ENCODE measurements around the gene TOP1. TPM values are rescaled to one million over a fixed set of nuclear protein-coding genes. Genes with fewer than 3 reads are reported as not detected.

The TOP1 gene
- 100 to 1,000 TPM in 1 of 2 experiments, 10 to 100 TPM in 1; 98.5 to 103 TPM for total RNA-seq
- polyA plus RNA-seq = 15.0 TPM

GRCh38 chr20:41028359-41029149 is at the start of gene TOP1:
TOP1 (plus strand) TSS chr20:41028822; CDS start chr20:41029068, 246 bp downstream.
- DNase-seq = peak; percentile 99 to 100 (median 100)
- H3K36me3 ChIP-seq (ENCODE audit: insufficient read depth, low read length) = no peaks in the 10 kb centered on the region

GRCh38 chr20:40979247-40979646 is 49.4 kb upstream of the TOP1 start:
- H3K27ac Mint-ChIP-seq = no peak overlapping the region
- H3K27ac ChIP-seq (ENCODE audit: low read depth, low read length) = no peak overlapping the region
- H3K9me3 Mint-ChIP-seq = peaks cover 11 to 26% (median 21%) of the 10 kb centered on the region in 5 donors
- CTCF ChIA-PET = interaction anchor here (1.3 to 1.7 kb wide), 2 partner anchors 10 to 11 kb away, joined by 6 to 8 read pairs; no protein-coding TSS in a partner anchor
- H3K36me3 ChIP-seq (ENCODE audit: insufficient read depth, low read length) = no peaks in the 10 kb centered on the region
- H3K4me3 Mint-ChIP-seq = no peak overlapping the region
- H3K9me3 ChIP-seq (ENCODE audit: low read length) = no peaks in the 10 kb centered on the region
- no peak overlapping the region for H3K4me3 ChIP-seq (ENCODE audit: low read length)
- no peaks in the 10 kb centered on the region for H3K27me3 ChIP-seq (ENCODE audit: insufficient read depth, low read length, poor library complexity, severe bottlenecking)
- DNase-seq = no peak
- no peaks in the 10 kb centered on the region for H3K4me1 Mint-ChIP-seq
- no peaks in the 10 kb centered on the region for H3K4me1 ChIP-seq (ENCODE audit: insufficient read depth, low read length)
- H3K36me3 Mint-ChIP-seq = peaks cover 3 to 26% (median 8%) of the 10 kb centered on the region in 3 donors
- POLR2A ChIA-PET = no interaction called here
- H3K27me3 Mint-ChIP-seq = peaks cover 17 to 18% of the 10 kb centered on the region in 2 donors

More at GRCh38 chr20:41028359-41029149, at the start of gene TOP1:
- peaks cover 0 to 2% of the 10 kb centered on the region in 2 donors for H3K27me3 Mint-ChIP-seq
- CTCF ChIA-PET = interaction anchor here (1.2 to 1.4 kb wide), 2 partner anchors 34 to 37 kb away, joined by 5 read pairs; no protein-coding TSS in a partner anchor
- H3K9me3 ChIP-seq (ENCODE audit: low read length) = no peaks in the 10 kb centered on the region
- no peaks in the 10 kb centered on the region for H3K27me3 ChIP-seq (ENCODE audit: insufficient read depth, low read length, poor library complexity, severe bottlenecking)
- peaks cover 48 to 54% (median 50%) of the 10 kb centered on the region in 3 donors for H3K4me1 Mint-ChIP-seq
- peak within 1 kb of the TSS; percentile 91 to 98 (median 96) for H3K4me3 Mint-ChIP-seq
- peak within 1 kb of the TSS; percentile 76 for H3K4me3 ChIP-seq (ENCODE audit: low read length)
- H3K27ac Mint-ChIP-seq = peak within 1 kb of the TSS; percentile 87 to 99 (median 97)
- peaks cover 44% of the 10 kb centered on the region for H3K4me1 ChIP-seq (ENCODE audit: insufficient read depth, low read length)
- H3K27ac ChIP-seq (ENCODE audit: low read depth, low read length) = peak within 1 kb of the TSS; percentile 94
- POLR2A ChIA-PET = interaction anchor here (2.4 kb wide), 1 partner anchor 19 kb away, joined by 9 read pairs; no protein-coding TSS in a partner anchor
- no peaks in the 10 kb centered on the region for H3K9me3 Mint-ChIP-seq
- H3K36me3 Mint-ChIP-seq = peaks cover 0 to 30% (median 5%) of the 10 kb centered on the region in 3 donors

- Mint-ChIP-seq H3K36me3 (peaks cover 3 to 26% (median 8%) of the 10 kb centered on the region in 3 donors), H3K4me1 (no peaks in the 10 kb centered on the region)
- H3K9me3 ChIP-seq (ENCODE audit: low read length) = no peaks in the 10 kb centered on the region
Measured at GRCh38 chr20:40980106-40980827, 48.4 kb upstream of the TOP1 start.

GRCh38 chr20:40980828-40981310 is 47.8 kb upstream of the TOP1 start:
- Histone ChIP-seq H3K4me1 (ENCODE audit: insufficient read depth, low read length) (no peaks in the 10 kb centered on the region), H3K9me3 (ENCODE audit: low read length) (no peaks in the 10 kb centered on the region), H3K4me3 (ENCODE audit: low read length) (no peak overlapping the region), H3K36me3 (ENCODE audit: insufficient read depth, low read length) (no peaks in the 10 kb centered on the region), H3K27ac (ENCODE audit: low read depth, low read length) (no peak overlapping the region), H3K27me3 (ENCODE audit: insufficient read depth, low read length, poor library complexity, severe bottlenecking) (no peaks in the 10 kb centered on the region)
- Mint-ChIP-seq H3K4me1 (no peaks in the 10 kb centered on the region), H3K36me3 (peaks cover 3 to 26% (median 8%) of the 10 kb centered on the region in 3 donors), H3K27ac (no peak overlapping the region), H3K9me3 (peaks cover 11 to 26% (median 21%) of the 10 kb centered on the region in 5 donors), H3K27me3 (peaks cover 12 to 14% of the 10 kb centered on the region in 2 donors), H3K4me3 (no peak overlapping the region)
- DNase-seq = no peak
- ChIA-PET CTCF (interaction anchor here (1.3 to 2.7 kb wide), 2 partner anchors 12 to 154 kb away, joined by 4 to 9 read pairs; no protein-coding TSS in a partner anchor), POLR2A (no interaction called here)

More at GRCh38 chr20:40980106-40980827, 48.4 kb upstream of the TOP1 start:
- H3K9me3 Mint-ChIP-seq = peaks cover 11 to 26% (median 21%) of the 10 kb centered on the region in 5 donors
- Histone ChIP-seq H3K27me3 (ENCODE audit: insufficient read depth, low read length, poor library complexity, severe bottlenecking) (no peaks in the 10 kb centered on the region), H3K4me3 (ENCODE audit: low read length) (no peak overlapping the region), H3K4me1 (ENCODE audit: insufficient read depth, low read length) (no peaks in the 10 kb centered on the region), H3K27ac (ENCODE audit: low read depth, low read length) (no peak overlapping the region), H3K36me3 (ENCODE audit: insufficient read depth, low read length) (no peaks in the 10 kb centered on the region)
- ChIA-PET CTCF (interaction anchor here (1.3 kb wide), 1 partner anchor 155 kb away, joined by 4 read pairs; no protein-coding TSS in a partner anchor), POLR2A (no interaction called here)
- no peak overlapping the region for H3K4me3 Mint-ChIP-seq
- no peak for DNase-seq
- H3K27ac Mint-ChIP-seq = no peak overlapping the region
- peaks cover 17 to 18% of the 10 kb centered on the region in 2 donors for H3K27me3 Mint-ChIP-seq

- Mint-ChIP-seq H3K36me3 (peaks cover 1 to 19% (median 5%) of the 10 kb centered on the region in 3 donors), H3K27ac (no peak overlapping the region), H3K4me1 (peaks cover 13 to 14% (median 14%) of the 10 kb centered on the region in 3 donors), H3K27me3 (peaks cover 3 to 10% of the 10 kb centered on the region in 2 donors), H3K4me3 (no peak overlapping the region), H3K9me3 (peaks cover 4 to 17% (median 13%) of the 10 kb centered on the region in 5 donors)
- Histone ChIP-seq H3K27ac (ENCODE audit: low read depth, low read length) (no peak overlapping the region), H3K27me3 (ENCODE audit: insufficient read depth, low read length, poor library complexity, severe bottlenecking) (no peaks in the 10 kb centered on the region), H3K9me3 (ENCODE audit: low read length) (no peaks in the 10 kb centered on the region), H3K36me3 (ENCODE audit: insufficient read depth, low read length) (no peaks in the 10 kb centered on the region), H3K4me1 (ENCODE audit: insufficient read depth, low read length) (peaks cover 12% of the 10 kb centered on the region), H3K4me3 (ENCODE audit: low read length) (no peak overlapping the region)
- ChIA-PET POLR2A (no interaction called here), CTCF (interaction anchor here (0.8 to 2.7 kb wide), 5 partner anchors 9 to 250 kb away, joined by 3 to 9 read pairs (median 4); no protein-coding TSS in a partner anchor)
- no peak for DNase-seq
Measured at GRCh38 chr20:40982415-40983145, 46.0 kb upstream of the TOP1 start.

GRCh38 chr20:40983898-40984297 is 44.7 kb upstream of the TOP1 start:
- ChIA-PET CTCF (interaction anchor here (1.4 to 3.9 kb wide), 2 partner anchors 16 to 111 kb away, joined by 4 to 14 read pairs; no protein-coding TSS in a partner anchor), POLR2A (no interaction called here)
- Mint-ChIP-seq H3K4me3 (no peak overlapping the region), H3K9me3 (peaks cover 0 to 4% (median 0%) of the 10 kb centered on the region in 5 donors), H3K36me3 (peaks cover 0 to 9% (median 0%) of the 10 kb centered on the region in 3 donors), H3K27me3 (peaks cover 0 to 5% of the 10 kb centered on the region in 2 donors), H3K4me1 (peaks cover 15 to 17% (median 17%) of the 10 kb centered on the region in 3 donors), H3K27ac (no peak overlapping the region)
- no peak for DNase-seq
- H3K4me1 ChIP-seq (ENCODE audit: insufficient read depth, low read length) = peaks cover 12% of the 10 kb centered on the region
- no peaks in the 10 kb centered on the region for H3K9me3 ChIP-seq (ENCODE audit: low read length)
- H3K4me3 ChIP-seq (ENCODE audit: low read length) = no peak overlapping the region
- H3K36me3 ChIP-seq (ENCODE audit: insufficient read depth, low read length) = no peaks in the 10 kb centered on the region
- H3K27me3 ChIP-seq (ENCODE audit: insufficient read depth, low read length, poor library complexity, severe bottlenecking) = no peaks in the 10 kb centered on the region
- no peak overlapping the region for H3K27ac ChIP-seq (ENCODE audit: low read depth, low read length)

GRCh38 chr20:40984496-40984895 is 44.1 kb upstream of the TOP1 start:
- no peak overlapping the region for H3K4me3 ChIP-seq (ENCODE audit: low read length)
- peaks cover 12% of the 10 kb centered on the region for H3K4me1 ChIP-seq (ENCODE audit: insufficient read depth, low read length)
- DNase-seq = no peak
- peaks cover 0 to under 1% (median 0%) of the 10 kb centered on the region in 5 donors for H3K9me3 Mint-ChIP-seq
- H3K27me3 ChIP-seq (ENCODE audit: insufficient read depth, low read length, poor library complexity, severe bottlenecking) = no peaks in the 10 kb centered on the region
- no peaks in the 10 kb centered on the region for H3K36me3 ChIP-seq (ENCODE audit: insufficient read depth, low read length)
- peaks cover 0 to 4% of the 10 kb centered on the region in 2 donors for H3K27me3 Mint-ChIP-seq
- peaks cover 15 to 17% (median 17%) of the 10 kb centered on the region in 3 donors for H3K4me1 Mint-ChIP-seq
- no peak overlapping the region for H3K4me3 Mint-ChIP-seq
- H3K27ac ChIP-seq (ENCODE audit: low read depth, low read length) = no peak overlapping the region
- peaks cover 0 to 5% (median 0%) of the 10 kb centered on the region in 3 donors for H3K36me3 Mint-ChIP-seq
- CTCF ChIA-PET = interaction anchor here (1.4 to 3.9 kb wide), 3 partner anchors 16 to 110 kb away, joined by 4 to 14 read pairs (median 7); no protein-coding TSS in a partner anchor
- H3K9me3 ChIP-seq (ENCODE audit: low read length) = no peaks in the 10 kb centered on the region
- POLR2A ChIA-PET = no interaction called here
- no peak overlapping the region for H3K27ac Mint-ChIP-seq

Data from CD8-positive, alpha-beta memory T cell (primary cell).